WI38 (cell line): ENCODE data around the gene LIN28B.
"Not testable (repeated sequence)": the region's sequence is repeated elsewhere in the genome, so short reads cannot be mapped to it uniquely, and the experiment has no call there.

ENCODE experiments used
- H3K4me3 ChIP-seq: 2 replicates; pipeline ENCODE4 v1.5.1; 2011; ENCODE audit warnings: low read depth, mild to moderate bottlenecking, control low read depth, low read length
- TF ChIP-seq, protein P1 (sequence below): IDR thresholded peaks from 2 replicates; pipeline ENCODE4 v1.5.1; 2012; ENCODE audit warnings: low read depth, mild to moderate bottlenecking, control low read depth, low read length

LIN28B gene

GRCh38 chr6:105001063-105001462 lies 44.2 kb downstream of the LIN28B start:
- TF ChIP-seq, protein P1, sequence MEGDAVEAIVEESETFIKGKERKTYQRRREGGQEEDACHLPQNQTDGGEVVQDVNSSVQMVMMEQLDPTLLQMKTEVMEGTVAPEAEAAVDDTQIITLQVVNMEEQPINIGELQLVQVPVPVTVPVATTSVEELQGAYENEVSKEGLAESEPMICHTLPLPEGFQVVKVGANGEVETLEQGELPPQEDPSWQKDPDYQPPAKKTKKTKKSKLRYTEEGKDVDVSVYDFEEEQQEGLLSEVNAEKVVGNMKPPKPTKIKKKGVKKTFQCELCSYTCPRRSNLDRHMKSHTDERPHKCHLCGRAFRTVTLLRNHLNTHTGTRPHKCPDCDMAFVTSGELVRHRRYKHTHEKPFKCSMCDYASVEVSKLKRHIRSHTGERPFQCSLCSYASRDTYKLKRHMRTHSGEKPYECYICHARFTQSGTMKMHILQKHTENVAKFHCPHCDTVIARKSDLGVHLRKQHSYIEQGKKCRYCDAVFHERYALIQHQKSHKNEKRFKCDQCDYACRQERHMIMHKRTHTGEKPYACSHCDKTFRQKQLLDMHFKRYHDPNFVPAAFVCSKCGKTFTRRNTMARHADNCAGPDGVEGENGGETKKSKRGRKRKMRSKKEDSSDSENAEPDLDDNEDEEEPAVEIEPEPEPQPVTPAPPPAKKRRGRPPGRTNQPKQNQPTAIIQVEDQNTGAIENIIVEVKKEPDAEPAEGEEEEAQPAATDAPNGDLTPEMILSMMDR = no peak
- no peak overlapping the region for H3K4me3 ChIP-seq

DNA sequence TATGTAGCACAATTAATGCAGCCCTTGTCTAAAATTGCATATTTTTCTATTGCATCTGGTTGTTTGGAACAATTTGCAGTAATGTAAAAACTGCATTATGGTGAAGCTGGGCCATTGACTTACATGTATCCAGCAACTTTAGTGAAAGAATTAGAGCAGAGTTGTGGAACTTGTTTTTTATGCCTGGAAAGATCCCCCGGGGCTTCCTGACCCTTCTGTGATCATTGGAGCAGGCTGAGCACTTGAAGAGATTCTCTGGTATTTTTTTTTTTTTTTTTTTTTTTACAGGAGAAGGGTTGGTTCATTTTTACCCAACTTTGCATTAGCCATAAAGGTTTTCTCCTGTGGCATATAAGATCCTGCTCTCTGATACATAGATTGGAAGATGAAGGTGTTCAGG lies 45.0 kb downstream of the LIN28B start:
- H3K4me3 ChIP-seq = no peak overlapping the region
- TF ChIP-seq, protein P1 = no peak

DNA sequence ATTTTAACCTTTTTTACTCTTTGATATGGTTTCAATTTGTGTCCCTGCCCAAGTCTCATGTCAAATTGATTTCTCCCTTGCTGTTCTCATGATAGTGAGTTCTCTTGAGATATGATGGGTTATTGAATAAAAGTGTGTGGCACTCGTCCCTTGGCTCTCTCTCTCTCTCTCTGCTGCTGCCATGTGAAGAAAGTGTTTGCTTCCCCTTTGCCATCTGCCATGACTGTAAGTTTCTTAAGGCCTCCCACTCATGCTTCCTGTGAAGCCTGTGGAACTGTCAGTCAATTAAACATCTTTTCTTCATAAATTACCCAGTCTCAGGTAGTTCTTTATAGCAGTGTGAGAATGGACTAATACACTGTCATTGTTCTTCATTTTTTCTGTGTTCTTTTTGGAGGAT lies 48.5 kb downstream of the LIN28B start:
- H3K4me3 ChIP-seq = no peak overlapping the region
- TF ChIP-seq, protein P1 = no peak

GRCh38 chr6:105013459-105013858 lies 56.6 kb downstream of the LIN28B start:
- H3K4me3 ChIP-seq = not testable (repeated sequence)

DNA sequence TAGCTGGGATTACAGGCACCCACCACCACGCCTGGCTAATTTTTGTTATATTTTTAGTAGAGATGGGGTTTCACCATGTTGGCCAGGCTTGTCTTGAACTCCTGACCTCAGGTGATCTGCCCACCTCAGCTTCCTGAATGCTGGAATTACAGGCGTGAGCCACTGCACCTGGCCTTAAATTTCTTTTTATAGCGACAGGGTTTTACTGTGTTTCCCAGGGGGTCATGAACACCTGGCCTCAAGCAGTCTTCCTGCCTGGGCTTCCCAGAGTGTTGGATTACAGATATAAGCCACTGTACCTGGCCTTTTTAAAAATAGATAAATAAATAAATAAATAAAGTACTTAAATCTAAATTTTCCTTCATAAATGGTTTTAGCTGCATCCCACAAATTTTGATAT lies 57.5 kb downstream of the LIN28B start:
- no peak overlapping the region for H3K4me3 ChIP-seq
- TF ChIP-seq, protein P1 = no peak

DNA sequence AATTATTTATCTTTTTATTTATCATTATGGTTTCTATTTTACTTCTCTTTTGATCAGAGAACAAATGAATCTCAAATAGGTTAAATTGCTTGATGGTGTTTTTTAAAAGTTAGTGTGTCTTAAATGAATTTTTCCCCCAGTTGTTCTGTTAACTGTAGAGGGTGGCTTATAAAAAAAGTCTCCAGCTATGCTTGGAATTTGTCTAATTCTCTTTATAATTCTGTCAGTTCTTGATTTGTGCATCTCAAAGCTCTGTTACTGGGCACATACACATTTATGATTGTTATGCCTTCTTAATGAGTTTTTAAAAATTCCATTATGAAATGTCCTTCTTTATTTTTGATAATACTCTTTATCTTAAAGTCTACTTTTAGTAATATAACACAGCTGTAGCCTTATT lies 58.0 kb downstream of the LIN28B start:
- TF ChIP-seq, protein P1 = no peak
- H3K4me3 ChIP-seq = no peak overlapping the region

- TF ChIP-seq, protein P1 = no peak
- no peak overlapping the region for H3K4me3 ChIP-seq
These were observed 58.6 kb downstream of the LIN28B start for GRCh38 chr6:105015482-105015881.

DNA sequence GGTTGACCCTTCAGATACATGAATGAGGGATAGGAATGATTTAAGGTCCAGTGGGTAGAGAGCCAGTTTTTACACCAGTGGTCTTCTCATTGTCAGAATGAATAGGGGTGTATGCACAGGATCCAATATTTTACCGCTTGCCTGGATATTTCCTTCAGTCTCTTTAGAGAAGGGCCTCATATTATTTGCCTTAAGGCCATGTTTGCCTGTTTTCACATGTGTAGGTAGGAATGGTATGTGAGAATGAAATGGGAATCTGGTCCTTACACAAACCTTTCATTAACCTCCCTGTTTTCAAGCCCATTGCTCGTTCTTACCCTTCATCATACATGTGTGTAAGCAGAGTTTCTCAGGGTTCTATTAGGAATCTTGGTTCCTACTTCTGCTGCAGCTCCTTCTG lies 62.4 kb downstream of the LIN28B start:
- TF ChIP-seq, protein P1 = no peak
- no peak overlapping the region for H3K4me3 ChIP-seq
